HepG2 (cell line): ENCODE results near the gene HERC5. TPM values are rescaled to one million over a fixed set of nuclear protein-coding genes. Genes with fewer than 3 reads are reported as not detected.
A peak's percentile ranks its signal among the peaks of the same experiment; 100 is the strongest.

Source experiments
- CEBPG ChIP-seq: IDR thresholded peaks from 2 replicates; pipeline ENCODE4 v1.6.1; 2016
- DNMT3B ChIP-seq: conservative IDR thresholded peaks from 2 replicates; pipeline ENCODE4 v1.6.1; 2016; ENCODE audit warnings: missing biosample characterization, control low read depth
- FOXK1 ChIP-seq: sonication (generic); formaldehyde crosslinking; IDR thresholded peaks from 2 replicates; pipeline ENCODE4 v1.4.0; 2020; ENCODE audit warnings: low read depth, missing genetic modification reagents, borderline replicate concordance
- GATAD2A ChIP-seq: IDR thresholded peaks from 2 replicates; pipeline ENCODE4 v1.6.1; 2016
- HNRNPH1 ChIP-seq: fragments of 200-400 bp; formaldehyde crosslinking; optimal IDR thresholded peaks from 2 replicates; pipeline ENCODE3; 2017; ENCODE audit warnings: mild to moderate bottlenecking, low read depth, low read length
- HOXA7 ChIP-seq: sonication (generic); formaldehyde crosslinking; IDR thresholded peaks from 2 replicates; pipeline ENCODE4 v1.8.1; 2022; ENCODE audit warnings: mild to moderate bottlenecking, missing genetic modification reagents, moderate library complexity
- KAT8 ChIP-seq: IDR thresholded peaks from 2 replicates; pipeline ENCODE4 v1.6.1; 2016; ENCODE audit warnings: missing genetic modification reagents, missing compliant biosample characterization
- LCORL ChIP-seq, 2 experiments: fragments of 450-650 bp in 1 of 2; sonication (generic) in 1 of 2; formaldehyde crosslinking in 1 of 2; IDR thresholded peaks; 2 replicates each; pipeline versions ENCODE4 v1.5.0 to v1.6.1; 2017 to 2020; ENCODE audit warnings: antibody characterized with exemption in 1 of 2, missing genetic modification reagents in 1 of 2
- MBD4 ChIP-seq: IDR thresholded peaks from 2 replicates; pipeline ENCODE4 v1.6.1; 2012; ENCODE audit warnings: low read length, inconsistent platforms, borderline replicate concordance
- MEF2D ChIP-seq: sonication (generic); formaldehyde crosslinking; IDR thresholded peaks from 2 replicates; pipeline ENCODE4 v1.5.1; 2020; ENCODE audit warnings: mild to moderate bottlenecking, missing genetic modification reagents
- NFIC ChIP-seq: IDR thresholded peaks from 2 replicates; pipeline ENCODE4 v1.6.1; 2012; ENCODE audit warnings: mild to moderate bottlenecking, low read length, inconsistent platforms
- NR2C2 ChIP-seq: sonication (generic); formaldehyde crosslinking; IDR thresholded peaks from 2 replicates; pipeline ENCODE4 v1.4.0; 2020; ENCODE audit warnings: missing genetic modification reagents, mild to moderate bottlenecking, moderate library complexity, borderline replicate concordance
- PPARG ChIP-seq: conservative IDR thresholded peaks from 2 replicates; pipeline ENCODE4 v1.6.1; 2016; ENCODE audit warnings: missing biosample characterization, missing genetic modification reagents
- SKI ChIP-seq: fragments of 450-650 bp; IDR thresholded peaks from one replicate; pipeline ENCODE4 v1.6.1; 2018; ENCODE audit warnings: mild to moderate bottlenecking; ENCODE audit not compliant: partially characterized antibody
- TAF15 ChIP-seq: fragments of 200-400 bp; formaldehyde crosslinking; IDR thresholded peaks from one replicate; pipeline ENCODE4 v1.6.1; 2018; ENCODE audit warnings: mild to moderate bottlenecking, low read depth, low read length; ENCODE audit not compliant: poor library complexity, severe bottlenecking
- ZFP1 ChIP-seq: IDR thresholded peaks from 2 replicates; pipeline ENCODE4 v1.6.1; 2016
- ZNF746 ChIP-seq: sonication (generic); formaldehyde crosslinking; IDR thresholded peaks from 2 replicates; pipeline ENCODE4 v1.8.0; 2022; ENCODE audit warnings: mild to moderate bottlenecking, missing genetic modification reagents
- ZNF749 ChIP-seq: sonication (generic); formaldehyde crosslinking; IDR thresholded peaks from 2 replicates; pipeline ENCODE4 v1.8.0; 2022; ENCODE audit warnings: mild to moderate bottlenecking, missing genetic modification reagents, moderate library complexity, borderline replicate concordance
- polyA plus RNA-seq, 8 experiments: library from polyadenylated mRNA; depleted of rRNA in 3 of 8; stranded (reverse) in 7 of 8; unstranded in 1 of 8; fragments of >200 nt; fragmentation: Illumina TruSeq in 4 of 8; extraction: Trizol in 4 of 8; gene quantifications; 2 replicates each; pipeline versions ENCODE4 v1.2.1 to v1.2.3, GENCODE V29; 2011 to 2016; ENCODE audit warnings: low read depth in 4 of 8, missing spikeins in 1 of 8, mixed read lengths in 1 of 8; ENCODE audit not compliant: insufficient read depth in 1 of 8
- total RNA-seq, 5 experiments: library from RNA; depleted of rRNA; stranded (reverse); fragments of >200 nt; fragmentation: Illumina TruSeq; extraction: Trizol; gene quantifications; 2 replicates each; pipeline ENCODE4 v1.2.3, GENCODE V29; 2016; ENCODE audit warnings: low read depth in 1 of 5
- TF ChIP-seq, protein P1 (sequence below): sonication (generic); formaldehyde crosslinking; IDR thresholded peaks from 2 replicates; pipeline ENCODE4 v1.8.1; 2022; ENCODE audit warnings: low read depth, mild to moderate bottlenecking, missing genetic modification reagents
- TF ChIP-seq, protein P2 (sequence below): sonication (generic); formaldehyde crosslinking; IDR thresholded peaks from 2 replicates; pipeline ENCODE4 v1.4.0; 2020; ENCODE audit warnings: missing genetic modification reagents
- TF ChIP-seq, protein P3 (sequence below), 2 experiments: fragments of 450-650 bp in 1 of 2; sonication (generic) in 1 of 2; formaldehyde crosslinking; IDR thresholded peaks; 2 replicates each; pipeline versions ENCODE4 v1.5.0 to v1.8.0; 2020 to 2022; ENCODE audit warnings: mild to moderate bottlenecking in 1 of 2, missing genetic modification reagents in 1 of 2
- TF ChIP-seq, protein P4 (sequence below): sonication (generic); formaldehyde crosslinking; IDR thresholded peaks from 2 replicates; pipeline ENCODE4 v1.5.1; 2020; ENCODE audit warnings: missing genetic modification reagents, mild to moderate bottlenecking, borderline replicate concordance
- TF ChIP-seq, protein P5 (sequence below): sonication (generic); formaldehyde crosslinking; IDR thresholded peaks from 2 replicates; pipeline ENCODE4 v1.4.0; 2020; ENCODE audit warnings: missing genetic modification reagents

The HERC5 gene
- total and polyA plus RNA-seq, 2 of the 13 experiments (the other 11 are each of a cell fraction or from before 2014, with no cell fraction given) = 0.13 to 0.33 TPM

- TF ChIP-seq, protein P1, sequence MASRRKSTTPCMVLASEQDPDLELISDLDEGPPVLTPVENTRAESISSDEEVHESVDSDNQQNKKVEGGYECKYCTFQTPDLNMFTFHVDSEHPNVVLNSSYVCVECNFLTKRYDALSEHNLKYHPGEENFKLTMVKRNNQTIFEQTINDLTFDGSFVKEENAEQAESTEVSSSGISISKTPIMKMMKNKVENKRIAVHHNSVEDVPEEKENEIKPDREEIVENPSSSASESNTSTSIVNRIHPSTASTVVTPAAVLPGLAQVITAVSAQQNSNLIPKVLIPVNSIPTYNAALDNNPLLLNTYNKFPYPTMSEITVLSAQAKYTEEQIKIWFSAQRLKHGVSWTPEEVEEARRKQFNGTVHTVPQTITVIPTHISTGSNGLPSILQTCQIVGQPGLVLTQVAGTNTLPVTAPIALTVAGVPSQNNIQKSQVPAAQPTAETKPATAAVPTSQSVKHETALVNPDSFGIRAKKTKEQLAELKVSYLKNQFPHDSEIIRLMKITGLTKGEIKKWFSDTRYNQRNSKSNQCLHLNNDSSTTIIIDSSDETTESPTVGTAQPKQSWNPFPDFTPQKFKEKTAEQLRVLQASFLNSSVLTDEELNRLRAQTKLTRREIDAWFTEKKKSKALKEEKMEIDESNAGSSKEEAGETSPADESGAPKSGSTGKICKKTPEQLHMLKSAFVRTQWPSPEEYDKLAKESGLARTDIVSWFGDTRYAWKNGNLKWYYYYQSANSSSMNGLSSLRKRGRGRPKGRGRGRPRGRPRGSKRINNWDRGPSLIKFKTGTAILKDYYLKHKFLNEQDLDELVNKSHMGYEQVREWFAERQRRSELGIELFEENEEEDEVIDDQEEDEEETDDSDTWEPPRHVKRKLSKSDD (CRISPR knock-in tag) = no peak
- TF ChIP-seq KAT8 (CRISPR knock-in tag) = no peak; the same call in 1 of the 2 replicates
- peak; percentile 100 for TF ChIP-seq MEF2D (CRISPR knock-in tag)
- no peak for TF ChIP-seq TAF15
- no peak for TF ChIP-seq DNMT3B (CRISPR knock-in tag)
- no peak for TF ChIP-seq ZNF746 (CRISPR knock-in tag)
- peak; percentile 69; the same call in 1 of the 2 replicates for TF ChIP-seq MBD4
- TF ChIP-seq HNRNPH1 = no peak
- TF ChIP-seq, protein P2, sequence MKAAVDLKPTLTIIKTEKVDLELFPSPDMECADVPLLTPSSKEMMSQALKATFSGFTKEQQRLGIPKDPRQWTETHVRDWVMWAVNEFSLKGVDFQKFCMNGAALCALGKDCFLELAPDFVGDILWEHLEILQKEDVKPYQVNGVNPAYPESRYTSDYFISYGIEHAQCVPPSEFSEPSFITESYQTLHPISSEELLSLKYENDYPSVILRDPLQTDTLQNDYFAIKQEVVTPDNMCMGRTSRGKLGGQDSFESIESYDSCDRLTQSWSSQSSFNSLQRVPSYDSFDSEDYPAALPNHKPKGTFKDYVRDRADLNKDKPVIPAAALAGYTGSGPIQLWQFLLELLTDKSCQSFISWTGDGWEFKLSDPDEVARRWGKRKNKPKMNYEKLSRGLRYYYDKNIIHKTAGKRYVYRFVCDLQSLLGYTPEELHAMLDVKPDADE (CRISPR knock-in tag) = no peak
- TF ChIP-seq, protein P3, sequence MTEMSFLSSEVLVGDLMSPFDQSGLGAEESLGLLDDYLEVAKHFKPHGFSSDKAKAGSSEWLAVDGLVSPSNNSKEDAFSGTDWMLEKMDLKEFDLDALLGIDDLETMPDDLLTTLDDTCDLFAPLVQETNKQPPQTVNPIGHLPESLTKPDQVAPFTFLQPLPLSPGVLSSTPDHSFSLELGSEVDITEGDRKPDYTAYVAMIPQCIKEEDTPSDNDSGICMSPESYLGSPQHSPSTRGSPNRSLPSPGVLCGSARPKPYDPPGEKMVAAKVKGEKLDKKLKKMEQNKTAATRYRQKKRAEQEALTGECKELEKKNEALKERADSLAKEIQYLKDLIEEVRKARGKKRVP (CRISPR knock-in tag; IDR thresholded peaks at IDR 0.05) = peak in 1 of 2 experiments; percentile 34; a peak in 1 of 4 replicates
- 0 out of 2 replicates have a peak, but pooled peaks have one; percentile 19 for TF ChIP-seq PPARG (CRISPR knock-in tag)
- peak; percentile 83 for TF ChIP-seq GATAD2A (CRISPR knock-in tag)
- no peak for TF ChIP-seq NR2C2 (CRISPR knock-in tag)
- TF ChIP-seq, protein P4, sequence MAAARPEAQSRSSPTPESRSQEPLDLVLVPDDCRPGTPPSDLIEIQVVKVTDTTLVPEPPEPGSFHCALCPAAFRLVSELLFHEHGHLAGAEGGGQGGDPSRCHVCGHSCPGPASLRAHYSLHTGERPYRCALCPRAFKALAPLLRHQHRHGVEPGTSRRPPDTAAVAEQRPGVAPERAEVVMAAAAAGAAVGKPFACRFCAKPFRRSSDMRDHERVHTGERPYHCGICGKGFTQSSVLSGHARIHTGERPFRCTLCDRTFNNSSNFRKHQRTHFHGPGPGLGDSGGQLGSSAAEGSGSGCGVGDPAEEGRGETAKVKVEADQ (CRISPR knock-in tag) = no peak
- peak; percentile 36 for TF ChIP-seq SKI
- TF ChIP-seq LCORL (IDR thresholded peaks at IDR 0.05) = no peak
- TF ChIP-seq LCORL (CRISPR knock-in tag; IDR thresholded peaks at IDR 0.05) = peak; percentile 12; the same call in 1 of the 2 replicates
- TF ChIP-seq NFIC = peak; percentile 81
- TF ChIP-seq FOXK1 (CRISPR knock-in tag) = peak; percentile 77; the same call in 1 of the 2 replicates
- TF ChIP-seq CEBPG (CRISPR knock-in tag) = peak; percentile 79
- TF ChIP-seq, protein P5, sequence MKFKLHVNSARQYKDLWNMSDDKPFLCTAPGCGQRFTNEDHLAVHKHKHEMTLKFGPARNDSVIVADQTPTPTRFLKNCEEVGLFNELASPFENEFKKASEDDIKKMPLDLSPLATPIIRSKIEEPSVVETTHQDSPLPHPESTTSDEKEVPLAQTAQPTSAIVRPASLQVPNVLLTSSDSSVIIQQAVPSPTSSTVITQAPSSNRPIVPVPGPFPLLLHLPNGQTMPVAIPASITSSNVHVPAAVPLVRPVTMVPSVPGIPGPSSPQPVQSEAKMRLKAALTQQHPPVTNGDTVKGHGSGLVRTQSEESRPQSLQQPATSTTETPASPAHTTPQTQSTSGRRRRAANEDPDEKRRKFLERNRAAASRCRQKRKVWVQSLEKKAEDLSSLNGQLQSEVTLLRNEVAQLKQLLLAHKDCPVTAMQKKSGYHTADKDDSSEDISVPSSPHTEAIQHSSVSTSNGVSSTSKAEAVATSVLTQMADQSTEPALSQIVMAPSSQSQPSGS (CRISPR knock-in tag) = no peak
- TF ChIP-seq HOXA7 (CRISPR knock-in tag) = no peak
- no peak for TF ChIP-seq ZFP1 (CRISPR knock-in tag)
- no peak for TF ChIP-seq ZNF749 (CRISPR knock-in tag)
Observed at GRCh38 chr4:88514557-88515511, 57.9 kb downstream of the HERC5 start (continued).
